Measurements from ENCODE around the gene PRDM16. TPM values are rescaled to one million over a fixed set of nuclear protein-coding genes. Genes with fewer than 3 reads are reported as not detected.

The PRDM16 gene
- total RNA-seq, 1 donor from 2014 or later = 0.43 TPM

GRCh38 chr1:3119061-3119460 lies 50.1 kb downstream of the PRDM16 start:
- no peak overlapping the region for H3K9ac ChIP-seq (ENCODE audit: low read length)
- no peak overlapping the region for H3K27ac ChIP-seq (ENCODE audit: low read depth, low read length)
- H3K9me3 ChIP-seq (ENCODE audit: insufficient read depth, low read depth, low read length) = no peaks in the 10 kb centered on the region
- H3K4me3 ChIP-seq (ENCODE audit: insufficient read depth, low read depth, low read length) = no peak overlapping the region
- DNase-seq (ENCODE audit: low read depth) (no peak), FAIRE-seq (no peak)
- Mint-ChIP-seq H3K27me3 (ENCODE audit: low read depth, unreplicated experiment) (peaks cover 42% of the 10 kb centered on the region), H3K4me1 (ENCODE audit: low read depth, unreplicated experiment) (peaks cover 1% of the 10 kb centered on the region), H3K4me3 (ENCODE audit: unreplicated experiment) (no peak overlapping the region), H3K27ac (ENCODE audit: unreplicated experiment) (no peak overlapping the region), H3K36me3 (ENCODE audit: low read depth, unreplicated experiment) (no peaks in the 10 kb centered on the region), H3K9me3 (ENCODE audit: unreplicated experiment) (no peaks in the 10 kb centered on the region)
- H3K4me2 ChIP-seq (ENCODE audit: low read length) = no peak overlapping the region
- no peaks in the 10 kb centered on the region for H3K27me3 ChIP-seq (ENCODE audit: insufficient read depth, low read length)
- no peaks in the 10 kb centered on the region for H3K36me3 ChIP-seq (ENCODE audit: insufficient read depth, low read length)
- peaks cover 12% of the 10 kb centered on the region for H3K4me1 ChIP-seq (ENCODE audit: insufficient read depth, low read length)
- H3K79me2 ChIP-seq (ENCODE audit: insufficient read depth, low read length) = peaks cover 28% of the 10 kb centered on the region
- no peak overlapping the region for H2AFZ ChIP-seq (ENCODE audit: low read depth, low read length)
- TF ChIP-seq, protein P1, sequence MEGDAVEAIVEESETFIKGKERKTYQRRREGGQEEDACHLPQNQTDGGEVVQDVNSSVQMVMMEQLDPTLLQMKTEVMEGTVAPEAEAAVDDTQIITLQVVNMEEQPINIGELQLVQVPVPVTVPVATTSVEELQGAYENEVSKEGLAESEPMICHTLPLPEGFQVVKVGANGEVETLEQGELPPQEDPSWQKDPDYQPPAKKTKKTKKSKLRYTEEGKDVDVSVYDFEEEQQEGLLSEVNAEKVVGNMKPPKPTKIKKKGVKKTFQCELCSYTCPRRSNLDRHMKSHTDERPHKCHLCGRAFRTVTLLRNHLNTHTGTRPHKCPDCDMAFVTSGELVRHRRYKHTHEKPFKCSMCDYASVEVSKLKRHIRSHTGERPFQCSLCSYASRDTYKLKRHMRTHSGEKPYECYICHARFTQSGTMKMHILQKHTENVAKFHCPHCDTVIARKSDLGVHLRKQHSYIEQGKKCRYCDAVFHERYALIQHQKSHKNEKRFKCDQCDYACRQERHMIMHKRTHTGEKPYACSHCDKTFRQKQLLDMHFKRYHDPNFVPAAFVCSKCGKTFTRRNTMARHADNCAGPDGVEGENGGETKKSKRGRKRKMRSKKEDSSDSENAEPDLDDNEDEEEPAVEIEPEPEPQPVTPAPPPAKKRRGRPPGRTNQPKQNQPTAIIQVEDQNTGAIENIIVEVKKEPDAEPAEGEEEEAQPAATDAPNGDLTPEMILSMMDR (IDR thresholded peaks at IDR 0.05; ENCODE audit: insufficient read depth, low read depth, low read length) = no peak
- TF ChIP-seq EZH2 (IDR thresholded peaks at IDR 0.05; ENCODE audit: insufficient read depth, low read length) = no peak
- peaks cover 63% of the 10 kb centered on the region for H4K20me1 ChIP-seq (ENCODE audit: insufficient read depth, low read length)

- peaks cover 45% of the 10 kb centered on the region for H3K27me3 Mint-ChIP-seq (ENCODE audit: low read depth, unreplicated experiment)
- H3K9me3 ChIP-seq (ENCODE audit: insufficient read depth, low read depth, low read length) = no peaks in the 10 kb centered on the region
- H3K4me1 Mint-ChIP-seq (ENCODE audit: low read depth, unreplicated experiment) = peaks cover 1% of the 10 kb centered on the region
- no peak overlapping the region for H3K4me3 Mint-ChIP-seq (ENCODE audit: unreplicated experiment)
- DNase-seq (ENCODE audit: low read depth) (no peak), FAIRE-seq (no peak)
- H3K9ac ChIP-seq (ENCODE audit: low read length) = no peak overlapping the region
- no peak overlapping the region for H3K4me3 ChIP-seq (ENCODE audit: insufficient read depth, low read depth, low read length)
- TF ChIP-seq, protein P1 (IDR thresholded peaks at IDR 0.05; ENCODE audit: insufficient read depth, low read depth, low read length) = no peak
- TF ChIP-seq EZH2 (IDR thresholded peaks at IDR 0.05; ENCODE audit: insufficient read depth, low read length) = no peak
- H3K27me3 ChIP-seq (ENCODE audit: insufficient read depth, low read length) = no peaks in the 10 kb centered on the region
- H3K79me2 ChIP-seq (ENCODE audit: insufficient read depth, low read length) = peaks cover 24% of the 10 kb centered on the region
- no peak overlapping the region for H2AFZ ChIP-seq (ENCODE audit: low read depth, low read length)
- H3K36me3 Mint-ChIP-seq (ENCODE audit: low read depth, unreplicated experiment) = no peaks in the 10 kb centered on the region
- H3K27ac Mint-ChIP-seq (ENCODE audit: unreplicated experiment) = peak overlapping the region; percentile 58
- no peak overlapping the region for H3K27ac ChIP-seq (ENCODE audit: low read depth, low read length)
- H3K9me3 Mint-ChIP-seq (ENCODE audit: unreplicated experiment) = no peaks in the 10 kb centered on the region
- H3K36me3 ChIP-seq (ENCODE audit: insufficient read depth, low read length) = no peaks in the 10 kb centered on the region
- peak overlapping the region; percentile 29 for H3K4me2 ChIP-seq (ENCODE audit: low read length)
- H3K4me1 ChIP-seq (ENCODE audit: insufficient read depth, low read length) = peaks cover 13% of the 10 kb centered on the region
- peaks cover 63% of the 10 kb centered on the region for H4K20me1 ChIP-seq (ENCODE audit: insufficient read depth, low read length)
These were observed 50.7 kb downstream of the PRDM16 start for GRCh38 chr1:3119725-3120124.

- no peaks in the 10 kb centered on the region for H3K27me3 ChIP-seq (ENCODE audit: insufficient read depth, low read length)
- no peak for FAIRE-seq
These were observed 51.1 kb downstream of the PRDM16 start for GRCh38 chr1:3120140-3120539.

More at GRCh38 chr1:3120140-3120539, 51.1 kb downstream of the PRDM16 start:
- no peak for TF ChIP-seq EZH2 (IDR thresholded peaks at IDR 0.05; ENCODE audit: insufficient read depth, low read length)
- TF ChIP-seq, protein P1 (IDR thresholded peaks at IDR 0.05; ENCODE audit: insufficient read depth, low read depth, low read length) = no peak
- Mint-ChIP-seq H3K27ac (ENCODE audit: unreplicated experiment) (no peak overlapping the region), H3K36me3 (ENCODE audit: low read depth, unreplicated experiment) (no peaks in the 10 kb centered on the region), H3K4me3 (ENCODE audit: unreplicated experiment) (no peak overlapping the region), H3K4me1 (ENCODE audit: low read depth, unreplicated experiment) (peaks cover 1% of the 10 kb centered on the region), H3K27me3 (ENCODE audit: low read depth, unreplicated experiment) (peaks cover 42% of the 10 kb centered on the region), H3K9me3 (ENCODE audit: unreplicated experiment) (no peaks in the 10 kb centered on the region)
- H3K36me3 ChIP-seq (ENCODE audit: insufficient read depth, low read length) = no peaks in the 10 kb centered on the region
- H3K4me3 ChIP-seq (ENCODE audit: insufficient read depth, low read depth, low read length) = no peak overlapping the region
- peaks cover 63% of the 10 kb centered on the region for H4K20me1 ChIP-seq (ENCODE audit: insufficient read depth, low read length)
- peaks cover 26% of the 10 kb centered on the region for H3K79me2 ChIP-seq (ENCODE audit: insufficient read depth, low read length)
- no peak overlapping the region for H3K9ac ChIP-seq (ENCODE audit: low read length)
- peaks cover 15% of the 10 kb centered on the region for H3K4me1 ChIP-seq (ENCODE audit: insufficient read depth, low read length)
- peak; percentile 42 for DNase-seq (ENCODE audit: low read depth)
- H3K27ac ChIP-seq (ENCODE audit: low read depth, low read length) = no peak overlapping the region
- no peaks in the 10 kb centered on the region for H3K9me3 ChIP-seq (ENCODE audit: insufficient read depth, low read depth, low read length)
- peak overlapping the region; percentile 29 for H3K4me2 ChIP-seq (ENCODE audit: low read length)
- H2AFZ ChIP-seq (ENCODE audit: low read depth, low read length) = no peak overlapping the region

Data from astrocyte (in vitro differentiated cells and primary cell).